T-helper 22 cell (primary cell): ENCODE measurements around the gene A1BG.

Source experiments
- DNase-seq: peaks from one replicate; pipeline ENCODE4 v3.0.0-alpha.2; 2020; ENCODE audit warnings: low read depth

Gene A1BG

GRCh38 chr19:58296104-58296503 is 57.2 kb downstream of the A1BG start:
- no peak for DNase-seq
